ENCODE measurements around the gene BMP4. TPM values are rescaled to one million over a fixed set of nuclear protein-coding genes. Genes with fewer than 3 reads are reported as not detected.
"Not testable (repeated sequence)": the region's sequence is repeated elsewhere in the genome, so short reads cannot be mapped to it uniquely, and the experiment has no call there.

The BMP4 gene
- total RNA-seq, 1 experiment from 2014 or later, result 12.2 TPM

- H3K23ac ChIP-seq (ENCODE audit: insufficient read length, low read depth, low read length); H3K9ac ChIP-seq (ENCODE audit: extremely low read depth, insufficient read length, low read length); H2BK5ac ChIP-seq (ENCODE audit: insufficient read length, low read length); H2BK20ac ChIP-seq (ENCODE audit: low read depth, low read length, poor library complexity, severe bottlenecking); H4K91ac ChIP-seq (ENCODE audit: insufficient read length, low read depth, low read length); H2BK120ac ChIP-seq (ENCODE audit: low read depth, low read length, poor library complexity, severe bottlenecking); H3K14ac ChIP-seq (ENCODE audit: insufficient read depth, low read length); H3K79me1 ChIP-seq (ENCODE audit: insufficient read depth, low read depth, low read length, poor library complexity, severe bottlenecking); H3K27me3 ChIP-seq (ENCODE audit: insufficient read depth, low read length); H3K4ac ChIP-seq (ENCODE audit: low read depth, low read length); H2BK12ac ChIP-seq (ENCODE audit: insufficient read length, low read depth, low read length); H3K27ac Mint-ChIP-seq; DNase-seq; H3K23me2 ChIP-seq (ENCODE audit: insufficient read length, low read depth, low read length, poor library complexity, severe bottlenecking); H2AFZ ChIP-seq (ENCODE audit: low read length); H3T11ph ChIP-seq (ENCODE audit: low read length); H3K56ac ChIP-seq (ENCODE audit: insufficient read length, low read depth, low read length); H4K8ac ChIP-seq (replicated peaks; ENCODE audit: insufficient read length, low read depth, low read length); H3K18ac ChIP-seq (ENCODE audit: insufficient read length, low read depth, low read length); H2BK15ac ChIP-seq (ENCODE audit: low read depth, low read length); H3K27me3 Mint-ChIP-seq (ENCODE audit: low read depth); H3K79me2 ChIP-seq (ENCODE audit: insufficient read depth, low read length); H2AK5ac ChIP-seq (ENCODE audit: insufficient read length, low read length); H3K27ac ChIP-seq (ENCODE audit: insufficient read length, low read depth, low read length); H3K4me3 Mint-ChIP-seq; H4K20me1 ChIP-seq (ENCODE audit: control insufficient read depth, insufficient read depth, insufficient read length); H4K5ac ChIP-seq (ENCODE audit: insufficient read length, low read depth, low read length); H3K4me2 ChIP-seq (ENCODE audit: insufficient read depth, insufficient read length, low read length): not testable (repeated sequence)
- Mint-ChIP-seq H3K4me1 (peaks cover 37 to 41% of the 10 kb centered on the region in 2 experiments), H3K36me3 (ENCODE audit: insufficient read depth in 1 of 3, low read depth in 3 of 3) (peaks cover 28 to 50% (median 35%) of the 10 kb centered on the region in 3 experiments), H3K9me3 (peaks cover 47 to 50% of the 10 kb centered on the region in 2 experiments)
- no CpG with 5 or more reads among the region's 2 CpGs for WGBS (ENCODE audit: extremely low coverage, insufficient read length, low lambda C conversion rate)
- peaks cover 16% of the 10 kb centered on the region for H3K9me3 ChIP-seq (ENCODE audit: control insufficient read depth, low read depth, low read length)
- H3K4me1 ChIP-seq (ENCODE audit: insufficient read depth, low read length), result peaks cover 16% of the 10 kb centered on the region
Measured at GRCh38 chr14:53984958-53985357, 28.3 kb upstream of the BMP4 start.

Data from H9 (cell line).